ENCODE measurements around the gene PCDH12. TPM values are rescaled to one million over a fixed set of nuclear protein-coding genes. Genes with fewer than 3 reads are reported as not detected.

The PCDH12 gene
- total and polyA plus RNA-seq, 10 of the 15 experiments (the other 5 are each of a cell fraction or from before 2014, with no cell fraction given) = 0.01 to 0.14 (median 0.06) TPM; not detected in 4

GRCh38 chr5:141933151-141933550 lies 24.9 kb downstream of the PCDH12 start:
- no peaks in the 10 kb centered on the region for H3K9me3 ChIP-seq (replicated peaks; ENCODE audit: control insufficient read depth, insufficient read depth, low read length)
- ChIA-PET SMC1A (ENCODE audit: uncharacterized antibody, unreplicated experiment) (interaction anchor here (1.1 kb wide), 1 partner anchor 10 kb away, joined by 3 read pairs; no protein-coding TSS in a partner anchor), POLR2A (interaction anchor here (1.8 kb wide), 1 partner anchor 10 kb away, joined by 5 read pairs; the partner anchor contains the start of gene DELE1), RAD21 (ENCODE audit: unreplicated experiment) (no interaction called here), CTCF (interaction anchor here (1.0 to 1.2 kb wide), 3 partner anchors 27 to 241 kb away, joined by 3 to 4 read pairs (median 3); no protein-coding TSS in a partner anchor)
- H3K9ac ChIP-seq (ENCODE audit: control insufficient read depth, insufficient read depth, low read length) = no peak overlapping the region
- FAIRE-seq (no peak), ATAC-seq (no peak), DNase-seq (ENCODE audit: low read depth, low spot score) (no peak)
- intact Hi-C loops (cut with micrococcal nuclease; ENCODE audit: unreplicated experiment) = no loop called here
- in situ Hi-C loops (cut with MboI) = no loop called here
- WGBS (ENCODE audit: insufficient coverage, insufficient replicate concordance, low lambda C conversion rate, missing lambda C conversion rate) = 97% methylated on average over 7 of the region's 7 CpGs
- no peaks in the 10 kb centered on the region for H4K20me1 ChIP-seq (ENCODE audit: control insufficient read depth, insufficient read depth)
- no peak overlapping the region for H3K27ac ChIP-seq (ENCODE audit: control insufficient read depth, insufficient read depth)
- H3K4me2 ChIP-seq (ENCODE audit: control insufficient read depth, insufficient read depth) = no peak overlapping the region
- no peaks in the 10 kb centered on the region for H3K4me1 ChIP-seq (ENCODE audit: control insufficient read depth, insufficient read depth, low read length)
- TF ChIP-seq KDM1A (IDR thresholded peaks at IDR 0.05; ENCODE audit: borderline replicate concordance) (no peak), ETV6 (conservative IDR thresholded peaks at IDR 0.05 in 1 of 2, IDR thresholded peaks at IDR 0.05 in 1 of 2; ENCODE audit: borderline replicate concordance in 1 of 2, low read depth in 1 of 2) (no peak), RELA (IDR thresholded peaks at IDR 0.05; ENCODE audit: borderline replicate concordance, partially characterized antibody) (no peak), PML (IDR thresholded peaks at IDR 0.05; ENCODE audit: low read length) (no peak), SMC3 (IDR thresholded peaks at IDR 0.05; ENCODE audit: borderline replicate concordance, low read length) (no peak), RCOR1 (conservative IDR thresholded peaks at IDR 0.05; ENCODE audit: low read depth, low read length) (no peak), ZZZ3 (IDR thresholded peaks at IDR 0.05; ENCODE audit: control insufficient read depth, insufficient read length, low read depth) (no peak), SREBF2 (IDR thresholded peaks at IDR 0.05; ENCODE audit: low read length) (no peak), NRF1 (conservative IDR thresholded peaks at IDR 0.05; ENCODE audit: low read depth, low read length) (no peak), CEBPZ (IDR thresholded peaks at IDR 0.05; ENCODE audit: low read depth, low read length) (no peak), NR2C2 (IDR thresholded peaks at IDR 0.05; ENCODE audit: borderline replicate concordance, control insufficient read depth, insufficient read length, low read depth) (no peak), BHLHE40 (IDR thresholded peaks at IDR 0.05; ENCODE audit: borderline replicate concordance in 1 of 2, low read depth in 2 of 2, low read length in 1 of 2) (no peak), KAT2A (conservative IDR thresholded peaks at IDR 0.05; ENCODE audit: control insufficient read depth, low read depth, low read length) (no peak), RFX5 (IDR thresholded peaks at IDR 0.05; ENCODE audit: low read depth, low read length) (no peak), NFIC (IDR thresholded peaks at IDR 0.05; ENCODE audit: low read depth, low read length) (no peak), WRNIP1 (IDR thresholded peaks at IDR 0.05; ENCODE audit: borderline replicate concordance, low read depth, low read length) (no peak), MYC (IDR thresholded peaks at IDR 0.05; ENCODE audit: insufficient read depth, insufficient read length, insufficient replicate concordance, low read length, severe bottlenecking) (no peak)
- no TSS peak for BruUV-seq (replicated peaks)
- H3K4me3 ChIP-seq = no peak overlapping the region
- no peaks in the 10 kb centered on the region for H3K27me3 ChIP-seq (replicated peaks in 1 of 2; ENCODE audit: control insufficient read depth in 2 of 2, insufficient read depth in 2 of 2, low read length in 1 of 2)
- no peaks in the 10 kb centered on the region for H3K79me2 ChIP-seq (ENCODE audit: control insufficient read depth, insufficient read depth, low read length)
- H2AFZ ChIP-seq (ENCODE audit: control insufficient read depth, low read depth, low read length) = no peak overlapping the region
- peaks cover 15 to 33% of the 10 kb centered on the region in 2 experiments for H3K36me3 ChIP-seq (ENCODE audit: control insufficient read depth in 2 of 2, insufficient read depth in 2 of 2, low read length in 1 of 2)
